ENCODE measurements around the gene GDF7.

The GDF7 gene

GRCh38 chr2:20678086-20678395, 11.1 kb downstream of the GDF7 start:
- CTCF ChIA-PET, result interaction anchor here (1.7 to 3.6 kb wide), 3 partner anchors 11 to 16 kb away, joined by 7 to 17 read pairs (median 14); partner anchors contain the start of gene GDF7

GRCh38 chr2:20678780-20679179, 11.8 kb downstream of the GDF7 start:
- TF ChIP-seq SUZ12 (IDR thresholded peaks at IDR 0.05) (no peak), FOXM1 (IDR thresholded peaks at IDR 0.05; ENCODE audit: borderline replicate concordance) (no peak), ZNF384 (IDR thresholded peaks at IDR 0.05) (no peak), FOXK2 (IDR thresholded peaks at IDR 0.05) (no peak), TARDBP (IDR thresholded peaks at IDR 0.05) (no peak), BHLHE40 (IDR thresholded peaks at IDR 0.05; ENCODE audit: borderline replicate concordance) (no peak), HDGF (IDR thresholded peaks at IDR 0.05; ENCODE audit: borderline replicate concordance) (no peak), ELF4 (IDR thresholded peaks at IDR 0.05) (no peak), PKNOX1 (IDR thresholded peaks at IDR 0.05) (no peak), LEF1 (IDR thresholded peaks at IDR 0.05; ENCODE audit: borderline replicate concordance) (no peak), ARNT (IDR thresholded peaks at IDR 0.05) (no peak), FOXA1 (IDR thresholded peaks at IDR 0.05) (no peak), L3MBTL2 (conservative IDR thresholded peaks at IDR 0.05) (no peak)
- ChIA-PET CTCF (interaction anchor here (0.6 to 0.8 kb wide), 2 partner anchors 17 to 72 kb away, joined by 3 read pairs; no protein-coding TSS in a partner anchor), POLR2A (interaction anchor here (1.4 kb wide), 1 partner anchor 144 kb away, joined by 3 read pairs; the partner anchor contains the start of gene LDAH)
- no peak for DNase-seq (ENCODE audit: extremely low spot score)

More at GRCh38 chr2:20678086-20678395, 11.1 kb downstream of the GDF7 start:
- DNase-seq (ENCODE audit: extremely low spot score), result no peak
- TF ChIP-seq LEF1 (IDR thresholded peaks at IDR 0.05; ENCODE audit: borderline replicate concordance) (no peak), FOXK2 (IDR thresholded peaks at IDR 0.05) (no peak), PKNOX1 (IDR thresholded peaks at IDR 0.05) (no peak), BHLHE40 (IDR thresholded peaks at IDR 0.05; ENCODE audit: borderline replicate concordance) (no peak), ELF4 (IDR thresholded peaks at IDR 0.05) (no peak), ARNT (IDR thresholded peaks at IDR 0.05) (no peak), ZNF384 (IDR thresholded peaks at IDR 0.05) (no peak), L3MBTL2 (conservative IDR thresholded peaks at IDR 0.05) (no peak), NFRKB (IDR thresholded peaks at IDR 0.05) (no peak), SP1 (IDR thresholded peaks at IDR 0.05) (no peak), CTBP1 (IDR thresholded peaks at IDR 0.05; ENCODE audit: borderline replicate concordance) (no peak), FOXM1 (IDR thresholded peaks at IDR 0.05; ENCODE audit: borderline replicate concordance) (no peak), TARDBP (IDR thresholded peaks at IDR 0.05) (no peak), FOXA1 (IDR thresholded peaks at IDR 0.05) (no peak), SUZ12 (IDR thresholded peaks at IDR 0.05) (no peak)
- POLR2A ChIA-PET, result interaction anchor here (1.2 to 1.4 kb wide), 2 partner anchors 145 to 231 kb away, joined by 3 to 4 read pairs; partner anchors contain the start of genes LDAH and RHOB

- no peak for DNase-seq (ENCODE audit: extremely low spot score)
- TF ChIP-seq NFRKB (IDR thresholded peaks at IDR 0.05), result no peak
- no peak for TF ChIP-seq HDGF (IDR thresholded peaks at IDR 0.05; ENCODE audit: borderline replicate concordance)
- TF ChIP-seq L3MBTL2 (conservative IDR thresholded peaks at IDR 0.05), result no peak
- TF ChIP-seq CTBP1 (IDR thresholded peaks at IDR 0.05; ENCODE audit: borderline replicate concordance), result no peak
- TF ChIP-seq ELF4 (IDR thresholded peaks at IDR 0.05), result no peak
- no peak for TF ChIP-seq ARNT (IDR thresholded peaks at IDR 0.05)
- TF ChIP-seq FOXM1 (IDR thresholded peaks at IDR 0.05; ENCODE audit: borderline replicate concordance), result no peak
- TF ChIP-seq TARDBP (IDR thresholded peaks at IDR 0.05), result no peak
- no peak for TF ChIP-seq PKNOX1 (IDR thresholded peaks at IDR 0.05)
- TF ChIP-seq BHLHE40 (IDR thresholded peaks at IDR 0.05; ENCODE audit: borderline replicate concordance), result no peak
- no peak for TF ChIP-seq FOXA1 (IDR thresholded peaks at IDR 0.05)
- no peak for TF ChIP-seq ZNF384 (IDR thresholded peaks at IDR 0.05)
- TF ChIP-seq LEF1 (IDR thresholded peaks at IDR 0.05; ENCODE audit: borderline replicate concordance), result no peak
- no peak for TF ChIP-seq SUZ12 (IDR thresholded peaks at IDR 0.05)
- no peak for TF ChIP-seq SP1 (IDR thresholded peaks at IDR 0.05)
- TF ChIP-seq FOXK2 (IDR thresholded peaks at IDR 0.05), result no peak
- ChIA-PET POLR2A (no interaction called here), CTCF (no interaction called here)
Observed at GRCh38 chr2:20680744-20681375, 13.9 kb downstream of the GDF7 start.

- CTCF ChIA-PET, result no interaction called here
- POLR2A ChIA-PET, result no interaction called here
- TF ChIP-seq FOXA1 (IDR thresholded peaks at IDR 0.05) (no peak), PKNOX1 (IDR thresholded peaks at IDR 0.05) (peak; percentile 39; the same call in 1 of the 2 replicates), BHLHE40 (IDR thresholded peaks at IDR 0.05; ENCODE audit: borderline replicate concordance) (no peak), SP1 (IDR thresholded peaks at IDR 0.05) (no peak)
- DNase-seq (ENCODE audit: extremely low spot score), result peak; percentile 48
Observed at GRCh38 chr2:20682167-20682920, 15.4 kb downstream of the GDF7 start.

GRCh38 chr2:20684581-20685063, 17.7 kb downstream of the GDF7 start:
- TF ChIP-seq BHLHE40 (IDR thresholded peaks at IDR 0.05; ENCODE audit: borderline replicate concordance) (no peak), ZNF384 (IDR thresholded peaks at IDR 0.05) (no peak), ARNT (IDR thresholded peaks at IDR 0.05) (no peak), LEF1 (IDR thresholded peaks at IDR 0.05; ENCODE audit: borderline replicate concordance) (no peak), SP1 (IDR thresholded peaks at IDR 0.05) (no peak), L3MBTL2 (conservative IDR thresholded peaks at IDR 0.05) (no peak)
- ChIA-PET CTCF (no interaction called here), POLR2A (no interaction called here)
- DNase-seq (ENCODE audit: extremely low spot score), result no peak
